ENCODE results near the gene ECHS1.

ECHS1 gene

DNA sequence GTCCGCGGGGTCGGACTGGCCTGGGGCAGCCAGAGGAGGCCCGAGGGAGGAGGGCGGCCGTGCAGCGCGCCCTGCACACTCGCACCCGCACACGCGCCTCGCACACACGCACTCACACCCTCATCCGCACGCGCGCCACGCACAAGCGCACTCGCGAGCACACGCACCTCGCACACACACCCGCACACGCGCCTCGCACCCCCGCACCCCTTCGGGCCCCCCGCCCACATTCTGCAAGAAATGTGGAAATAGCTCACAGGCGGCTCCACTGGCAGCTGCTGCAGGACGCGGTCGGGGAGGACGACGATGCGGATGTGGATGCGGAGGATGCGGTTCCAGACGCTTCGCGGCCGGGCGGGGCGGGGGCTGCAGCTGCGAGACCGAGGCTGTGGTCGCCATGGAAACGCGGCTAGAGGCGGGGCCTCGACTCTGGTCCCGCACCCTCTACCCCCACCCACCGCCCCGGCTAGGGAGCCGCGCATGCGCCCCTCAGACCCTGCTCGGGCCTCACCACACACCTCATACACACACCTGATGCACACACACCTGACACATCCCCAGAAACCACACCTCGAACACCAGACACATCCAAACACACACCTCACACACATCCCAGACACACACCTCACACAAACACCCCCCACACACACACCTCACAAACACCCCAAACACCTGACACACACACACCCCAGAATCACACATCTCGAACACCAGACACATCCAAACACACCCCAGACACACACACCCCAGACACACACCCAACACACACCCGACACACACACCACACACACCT lies 36.4 kb downstream of the ECHS1 start, which contains the start of gene CALY (continued):
- TF ChIP-seq KLF9 (tag by site-specific recombination; IDR thresholded peaks at IDR 0.05; ENCODE audit: low read depth) (peak; percentile 81; the same call in 1 of the 2 replicates), ZNF626 (tag by site-specific recombination; IDR thresholded peaks at IDR 0.05) (no peak), ZBTB20 (tag by site-specific recombination; IDR thresholded peaks at IDR 0.05) (peak; percentile 69)
- TF ChIP-seq, protein P1, sequence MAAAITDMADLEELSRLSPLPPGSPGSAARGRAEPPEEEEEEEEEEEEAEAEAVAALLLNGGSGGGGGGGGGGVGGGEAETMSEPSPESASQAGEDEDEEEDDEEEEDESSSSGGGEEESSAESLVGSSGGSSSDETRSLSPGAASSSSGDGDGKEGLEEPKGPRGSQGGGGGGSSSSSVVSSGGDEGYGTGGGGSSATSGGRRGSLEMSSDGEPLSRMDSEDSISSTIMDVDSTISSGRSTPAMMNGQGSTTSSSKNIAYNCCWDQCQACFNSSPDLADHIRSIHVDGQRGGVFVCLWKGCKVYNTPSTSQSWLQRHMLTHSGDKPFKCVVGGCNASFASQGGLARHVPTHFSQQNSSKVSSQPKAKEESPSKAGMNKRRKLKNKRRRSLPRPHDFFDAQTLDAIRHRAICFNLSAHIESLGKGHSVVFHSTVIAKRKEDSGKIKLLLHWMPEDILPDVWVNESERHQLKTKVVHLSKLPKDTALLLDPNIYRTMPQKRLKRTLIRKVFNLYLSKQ (tag by site-specific recombination; IDR thresholded peaks at IDR 0.05; ENCODE audit: borderline replicate concordance) = no peak; the same call in 1 of the 2 replicates

DNA sequence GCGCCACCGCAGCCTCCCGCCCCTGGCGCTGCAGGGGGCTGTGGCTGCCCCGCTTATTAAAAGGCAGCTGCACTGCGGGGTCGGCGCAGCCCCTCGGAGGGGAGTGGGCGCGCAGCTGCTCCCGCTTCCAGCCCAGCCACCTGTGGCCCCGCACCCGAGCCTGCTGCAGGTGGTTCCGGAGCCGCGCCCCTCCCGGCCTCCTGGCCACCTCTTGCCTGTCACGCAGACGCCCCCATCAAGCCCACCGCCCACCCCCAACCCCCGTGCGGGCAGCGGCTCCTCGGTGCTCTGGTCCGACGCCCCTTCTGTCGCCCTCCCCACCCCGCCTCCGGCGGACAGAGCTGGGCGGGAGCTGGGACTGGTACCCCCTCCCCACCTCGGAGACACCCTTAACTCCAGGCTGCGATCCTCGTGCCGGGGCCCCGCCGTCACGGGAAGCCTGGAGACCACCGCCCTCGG lies 37.0 kb downstream of the ECHS1 start:
- Histone ChIP-seq H3K27ac (ENCODE audit: extremely low read depth, low read depth, low read length) (no peak overlapping the region), H3K9me3 (ENCODE audit: control insufficient read depth, insufficient read depth, low read depth, low read length) (no peaks in the 10 kb centered on the region), H3K4me1 (ENCODE audit: control insufficient read depth, insufficient read depth, low read length) (peaks cover 2% of the 10 kb centered on the region; the same call in 1 of the 2 replicates), H3K4me3 (ENCODE audit: low read depth, low read length) (no peak overlapping the region), H3K36me3 (ENCODE audit: control insufficient read depth in 2 of 2, insufficient read depth in 1 of 2, low read length in 2 of 2) (no peaks in the 10 kb centered on the region)
- ChIA-PET CTCF (interaction anchor here (1.0 kb wide), 1 partner anchor 40 kb away, joined by 3 read pairs; no protein-coding TSS in a partner anchor), POLR2A (no interaction called here)
- TF ChIP-seq, protein P2, sequence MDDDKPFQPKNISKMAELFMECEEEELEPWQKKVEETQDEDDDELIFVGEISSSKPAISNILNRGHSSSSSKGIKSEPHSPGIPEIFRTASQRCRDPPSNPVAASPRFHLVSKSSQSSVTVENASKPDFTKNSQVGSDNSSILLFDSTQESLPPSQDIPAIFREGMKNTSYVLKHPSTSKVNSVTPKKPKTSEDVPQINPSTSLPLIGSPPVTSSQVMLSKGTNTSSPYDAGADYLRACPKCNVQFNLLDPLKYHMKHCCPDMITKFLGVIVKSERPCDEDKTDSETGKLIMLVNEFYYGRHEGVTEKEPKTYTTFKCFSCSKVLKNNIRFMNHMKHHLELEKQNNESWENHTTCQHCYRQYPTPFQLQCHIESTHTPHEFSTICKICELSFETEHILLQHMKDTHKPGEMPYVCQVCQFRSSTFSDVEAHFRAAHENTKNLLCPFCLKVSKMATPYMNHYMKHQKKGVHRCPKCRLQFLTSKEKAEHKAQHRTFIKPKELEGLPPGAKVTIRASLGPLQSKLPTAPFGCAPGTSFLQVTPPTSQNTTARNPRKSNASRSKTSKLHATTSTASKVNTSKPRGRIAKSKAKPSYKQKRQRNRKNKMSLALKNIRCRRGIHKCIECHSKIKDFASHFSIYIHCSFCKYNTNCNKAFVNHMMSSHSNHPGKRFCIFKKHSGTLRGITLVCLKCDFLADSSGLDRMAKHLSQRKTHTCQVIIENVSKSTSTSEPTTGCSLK (tag by site-specific recombination; IDR thresholded peaks at IDR 0.05) = no peak
- TF ChIP-seq, protein P3, sequence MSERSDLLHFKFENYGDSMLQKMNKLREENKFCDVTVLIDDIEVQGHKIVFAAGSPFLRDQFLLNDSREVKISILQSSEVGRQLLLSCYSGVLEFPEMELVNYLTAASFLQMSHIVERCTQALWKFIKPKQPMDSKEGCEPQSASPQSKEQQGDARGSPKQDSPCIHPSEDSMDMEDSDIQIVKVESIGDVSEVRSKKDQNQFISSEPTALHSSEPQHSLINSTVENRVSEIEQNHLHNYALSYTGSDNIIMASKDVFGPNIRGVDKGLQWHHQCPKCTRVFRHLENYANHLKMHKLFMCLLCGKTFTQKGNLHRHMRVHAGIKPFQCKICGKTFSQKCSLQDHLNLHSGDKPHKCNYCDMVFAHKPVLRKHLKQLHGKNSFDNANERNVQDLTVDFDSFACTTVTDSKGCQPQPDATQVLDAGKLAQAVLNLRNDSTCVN (tag by site-specific recombination; optimal IDR thresholded peaks at IDR 0.05) = peak; percentile 57
- no peak for TF ChIP-seq GLIS2 (tag by site-specific recombination; IDR thresholded peaks at IDR 0.05)
- peak; percentile 93 for TF ChIP-seq SCRT2 (tag by site-specific recombination; IDR thresholded peaks at IDR 0.05)
- no peak for TF ChIP-seq HOXC10 (CRISPR knock-in tag; IDR thresholded peaks at IDR 0.05)
- no peak for TF ChIP-seq ZFP3 (tag by site-specific recombination; IDR thresholded peaks at IDR 0.05; ENCODE audit: low read depth)
- TF ChIP-seq KLF10 (tag by site-specific recombination; IDR thresholded peaks at IDR 0.05) = no peak
- TF ChIP-seq ZNF792 (tag by site-specific recombination; IDR thresholded peaks at IDR 0.05) = no peak
- no peak for TF ChIP-seq ZNF548 (tag by site-specific recombination; IDR thresholded peaks at IDR 0.05)
- no peak for TF ChIP-seq ZNF16 (tag by site-specific recombination; IDR thresholded peaks at IDR 0.05; ENCODE audit: low read depth)
- TF ChIP-seq ZNF560 (tag by site-specific recombination; IDR thresholded peaks at IDR 0.05; ENCODE audit: borderline replicate concordance) = no peak
- TF ChIP-seq IKZF3 (tag by site-specific recombination; IDR thresholded peaks at IDR 0.05) = no peak
- TF ChIP-seq ZNF521 (tag by site-specific recombination; IDR thresholded peaks at IDR 0.05) = no peak
- no peak for TF ChIP-seq ZNF623 (tag by site-specific recombination; IDR thresholded peaks at IDR 0.05)
- TF ChIP-seq, protein P4, sequence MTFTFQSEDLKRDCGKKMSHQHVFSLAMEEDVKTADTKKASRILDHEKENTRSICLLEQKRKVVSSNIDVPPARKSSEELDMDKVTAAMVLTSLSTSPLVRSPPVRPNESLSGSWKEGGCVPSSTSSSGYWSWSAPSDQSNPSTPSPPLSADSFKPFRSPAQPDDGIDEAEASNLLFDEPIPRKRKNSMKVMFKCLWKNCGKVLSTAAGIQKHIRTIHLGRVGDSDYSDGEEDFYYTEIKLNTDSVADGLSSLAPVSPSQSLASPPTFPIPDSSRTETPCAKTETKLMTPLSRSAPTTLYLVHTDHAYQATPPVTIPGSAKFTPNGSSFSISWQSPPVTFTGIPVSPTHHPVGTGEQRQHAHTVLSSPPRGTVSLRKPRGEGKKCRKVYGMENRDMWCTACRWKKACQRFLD (tag by site-specific recombination; IDR thresholded peaks at IDR 0.05) = no peak
- no peak for TF ChIP-seq ZNF221 (tag by site-specific recombination; IDR thresholded peaks at IDR 0.05; ENCODE audit: borderline replicate concordance)
- no peak for TF ChIP-seq ZNF768 (tag by site-specific recombination; IDR thresholded peaks at IDR 0.05)
- no peak for TF ChIP-seq ZNF561 (tag by site-specific recombination; IDR thresholded peaks at IDR 0.05; ENCODE audit: borderline replicate concordance)
- TF ChIP-seq, protein P5, sequence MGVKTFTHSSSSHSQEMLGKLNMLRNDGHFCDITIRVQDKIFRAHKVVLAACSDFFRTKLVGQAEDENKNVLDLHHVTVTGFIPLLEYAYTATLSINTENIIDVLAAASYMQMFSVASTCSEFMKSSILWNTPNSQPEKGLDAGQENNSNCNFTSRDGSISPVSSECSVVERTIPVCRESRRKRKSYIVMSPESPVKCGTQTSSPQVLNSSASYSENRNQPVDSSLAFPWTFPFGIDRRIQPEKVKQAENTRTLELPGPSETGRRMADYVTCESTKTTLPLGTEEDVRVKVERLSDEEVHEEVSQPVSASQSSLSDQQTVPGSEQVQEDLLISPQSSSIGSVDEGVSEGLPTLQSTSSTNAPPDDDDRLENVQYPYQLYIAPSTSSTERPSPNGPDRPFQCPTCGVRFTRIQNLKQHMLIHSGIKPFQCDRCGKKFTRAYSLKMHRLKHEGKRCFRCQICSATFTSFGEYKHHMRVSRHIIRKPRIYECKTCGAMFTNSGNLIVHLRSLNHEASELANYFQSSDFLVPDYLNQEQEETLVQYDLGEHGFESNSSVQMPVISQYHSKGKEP (tag by site-specific recombination; IDR thresholded peaks at IDR 0.05) = no peak
- TF ChIP-seq, protein P6, sequence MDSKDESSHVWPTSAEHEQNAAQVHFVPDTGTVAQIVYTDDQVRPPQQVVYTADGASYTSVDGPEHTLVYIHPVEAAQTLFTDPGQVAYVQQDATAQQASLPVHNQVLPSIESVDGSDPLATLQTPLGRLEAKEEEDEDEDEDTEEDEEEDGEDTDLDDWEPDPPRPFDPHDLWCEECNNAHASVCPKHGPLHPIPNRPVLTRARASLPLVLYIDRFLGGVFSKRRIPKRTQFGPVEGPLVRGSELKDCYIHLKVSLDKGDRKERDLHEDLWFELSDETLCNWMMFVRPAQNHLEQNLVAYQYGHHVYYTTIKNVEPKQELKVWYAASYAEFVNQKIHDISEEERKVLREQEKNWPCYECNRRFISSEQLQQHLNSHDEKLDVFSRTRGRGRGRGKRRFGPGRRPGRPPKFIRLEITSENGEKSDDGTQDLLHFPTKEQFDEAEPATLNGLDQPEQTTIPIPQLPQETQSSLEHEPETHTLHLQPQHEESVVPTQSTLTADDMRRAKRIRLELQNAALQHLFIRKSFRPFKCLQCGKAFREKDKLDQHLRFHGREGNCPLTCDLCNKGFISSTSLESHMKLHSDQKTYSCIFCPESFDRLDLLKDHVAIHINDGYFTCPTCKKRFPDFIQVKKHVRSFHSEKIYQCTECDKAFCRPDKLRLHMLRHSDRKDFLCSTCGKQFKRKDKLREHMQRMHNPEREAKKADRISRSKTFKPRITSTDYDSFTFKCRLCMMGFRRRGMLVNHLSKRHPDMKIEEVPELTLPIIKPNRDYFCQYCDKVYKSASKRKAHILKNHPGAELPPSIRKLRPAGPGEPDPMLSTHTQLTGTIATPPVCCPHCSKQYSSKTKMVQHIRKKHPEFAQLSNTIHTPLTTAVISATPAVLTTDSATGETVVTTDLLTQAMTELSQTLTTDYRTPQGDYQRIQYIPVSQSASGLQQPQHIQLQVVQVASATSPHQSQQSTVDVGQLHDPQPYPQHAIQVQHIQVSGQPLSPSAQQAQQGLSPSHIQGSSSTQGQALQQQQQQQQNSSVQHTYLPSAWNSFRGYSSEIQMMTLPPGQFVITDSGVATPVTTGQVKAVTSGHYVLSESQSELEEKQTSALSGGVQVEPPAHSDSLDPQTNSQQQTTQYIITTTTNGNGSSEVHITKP (tag by site-specific recombination; IDR thresholded peaks at IDR 0.05) = no peak
